Measurements from ENCODE around the gene KIFBP.

DNA sequence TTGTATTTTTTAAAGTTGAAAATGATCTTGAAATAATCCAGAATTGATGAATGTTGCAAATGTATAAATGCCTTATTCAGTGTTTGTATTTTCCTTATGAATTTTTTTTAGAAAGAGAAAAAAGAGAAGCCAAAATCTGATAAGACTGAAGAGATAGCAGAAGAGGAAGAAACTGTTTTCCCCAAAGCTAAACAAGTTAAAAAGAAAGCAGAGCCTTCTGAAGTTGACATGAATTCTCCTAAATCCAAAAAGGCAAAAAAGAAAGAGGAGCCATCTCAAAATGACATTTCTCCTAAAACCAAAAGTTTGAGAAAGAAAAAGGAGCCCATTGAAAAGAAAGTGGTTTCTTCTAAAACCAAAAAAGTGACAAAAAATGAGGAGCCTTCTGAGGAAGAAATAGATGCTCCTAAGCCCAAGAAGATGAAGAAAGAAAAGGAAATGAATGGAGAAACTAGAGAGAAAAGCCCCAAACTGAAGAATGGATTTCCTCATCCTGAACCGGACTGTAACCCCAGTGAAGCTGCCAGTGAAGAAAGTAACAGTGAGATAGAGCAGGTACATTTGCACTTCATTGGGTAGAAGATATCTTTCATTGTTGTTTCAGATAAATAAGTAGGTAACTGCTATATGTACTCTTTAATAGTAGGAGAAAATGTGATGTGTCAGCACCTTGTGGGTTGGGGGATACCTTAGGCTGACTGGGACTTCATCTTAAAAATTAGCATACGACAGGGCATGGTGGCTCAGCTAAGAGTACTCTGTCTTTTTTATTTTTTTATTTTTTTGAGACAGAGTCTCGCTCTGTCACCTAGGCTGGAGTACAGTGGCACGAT, 28.7 kb upstream of the KIFBP start:
- TF ChIP-seq, protein P1, sequence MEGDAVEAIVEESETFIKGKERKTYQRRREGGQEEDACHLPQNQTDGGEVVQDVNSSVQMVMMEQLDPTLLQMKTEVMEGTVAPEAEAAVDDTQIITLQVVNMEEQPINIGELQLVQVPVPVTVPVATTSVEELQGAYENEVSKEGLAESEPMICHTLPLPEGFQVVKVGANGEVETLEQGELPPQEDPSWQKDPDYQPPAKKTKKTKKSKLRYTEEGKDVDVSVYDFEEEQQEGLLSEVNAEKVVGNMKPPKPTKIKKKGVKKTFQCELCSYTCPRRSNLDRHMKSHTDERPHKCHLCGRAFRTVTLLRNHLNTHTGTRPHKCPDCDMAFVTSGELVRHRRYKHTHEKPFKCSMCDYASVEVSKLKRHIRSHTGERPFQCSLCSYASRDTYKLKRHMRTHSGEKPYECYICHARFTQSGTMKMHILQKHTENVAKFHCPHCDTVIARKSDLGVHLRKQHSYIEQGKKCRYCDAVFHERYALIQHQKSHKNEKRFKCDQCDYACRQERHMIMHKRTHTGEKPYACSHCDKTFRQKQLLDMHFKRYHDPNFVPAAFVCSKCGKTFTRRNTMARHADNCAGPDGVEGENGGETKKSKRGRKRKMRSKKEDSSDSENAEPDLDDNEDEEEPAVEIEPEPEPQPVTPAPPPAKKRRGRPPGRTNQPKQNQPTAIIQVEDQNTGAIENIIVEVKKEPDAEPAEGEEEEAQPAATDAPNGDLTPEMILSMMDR (conservative IDR thresholded peaks at IDR 0.05 in 1 of 2, IDR thresholded peaks at IDR 0.05 in 1 of 2; ENCODE audit: low read depth in 1 of 2, low read length in 2 of 2) = no peak
- no peak for TF ChIP-seq EZH2 (IDR thresholded peaks at IDR 0.05; ENCODE audit: low read length, missing control alignments)
